ENCODE data around the gene DENND6A.

DNA sequence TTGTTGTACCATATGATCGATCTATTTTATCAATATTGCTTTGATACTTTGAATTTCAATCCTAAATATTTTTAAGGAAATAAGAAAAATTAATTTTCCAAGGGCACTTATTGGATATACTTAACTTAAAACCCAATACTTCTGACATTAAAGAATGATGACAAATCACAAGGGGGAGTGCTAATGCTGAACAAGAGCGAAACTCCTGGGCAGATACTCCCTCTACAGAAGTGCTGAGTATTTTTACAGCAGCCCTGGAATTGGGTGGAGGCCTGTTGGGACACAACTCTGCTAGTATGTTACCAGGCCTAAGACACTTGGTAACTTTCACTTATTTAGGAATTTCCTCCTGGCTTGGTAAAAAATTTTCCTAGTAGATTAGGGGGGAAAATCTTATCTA lies 46.2 kb downstream of the DENND6A start:
- TF ChIP-seq POLR2A (IDR thresholded peaks at IDR 0.05) (no peak), POLR2AphosphoS5 (IDR thresholded peaks at IDR 0.05) (no peak)
- TF ChIP-seq, protein P1, sequence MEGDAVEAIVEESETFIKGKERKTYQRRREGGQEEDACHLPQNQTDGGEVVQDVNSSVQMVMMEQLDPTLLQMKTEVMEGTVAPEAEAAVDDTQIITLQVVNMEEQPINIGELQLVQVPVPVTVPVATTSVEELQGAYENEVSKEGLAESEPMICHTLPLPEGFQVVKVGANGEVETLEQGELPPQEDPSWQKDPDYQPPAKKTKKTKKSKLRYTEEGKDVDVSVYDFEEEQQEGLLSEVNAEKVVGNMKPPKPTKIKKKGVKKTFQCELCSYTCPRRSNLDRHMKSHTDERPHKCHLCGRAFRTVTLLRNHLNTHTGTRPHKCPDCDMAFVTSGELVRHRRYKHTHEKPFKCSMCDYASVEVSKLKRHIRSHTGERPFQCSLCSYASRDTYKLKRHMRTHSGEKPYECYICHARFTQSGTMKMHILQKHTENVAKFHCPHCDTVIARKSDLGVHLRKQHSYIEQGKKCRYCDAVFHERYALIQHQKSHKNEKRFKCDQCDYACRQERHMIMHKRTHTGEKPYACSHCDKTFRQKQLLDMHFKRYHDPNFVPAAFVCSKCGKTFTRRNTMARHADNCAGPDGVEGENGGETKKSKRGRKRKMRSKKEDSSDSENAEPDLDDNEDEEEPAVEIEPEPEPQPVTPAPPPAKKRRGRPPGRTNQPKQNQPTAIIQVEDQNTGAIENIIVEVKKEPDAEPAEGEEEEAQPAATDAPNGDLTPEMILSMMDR (IDR thresholded peaks at IDR 0.05): no peak

Measured in sigmoid colon (tissue), 4 donors.